IMR-90 (cell line): ENCODE measurements around the gene CPAMD8.

Source experiments
- CHD1 ChIP-seq: IDR thresholded peaks from 2 replicates; pipeline ENCODE4 v1.6.1; 2012; ENCODE audit warnings: low read depth, low read length, improper control_type of control experiment
- POLR2A ChIP-seq: IDR thresholded peaks from 2 replicates; pipeline ENCODE4 v1.6.1; 2012; ENCODE audit warnings: mild to moderate bottlenecking, low read depth, low read length
- RAD21 ChIP-seq: IDR thresholded peaks from 2 replicates; pipeline ENCODE4 v1.6.1; 2012; ENCODE audit warnings: low read length, improper control_type of control experiment
- RFX5 ChIP-seq: IDR thresholded peaks from 2 replicates; pipeline ENCODE4 v1.8.0; 2012; ENCODE audit warnings: low read depth, mild to moderate bottlenecking, low read length, moderate library complexity
- SMC3 ChIP-seq: fragments of 150-350 bp; IDR thresholded peaks from 2 replicates; pipeline ENCODE4 v1.6.1; 2016; ENCODE audit warnings: low read depth, mild to moderate bottlenecking, antibody characterized with exemption, low read length, moderate library complexity
- TF ChIP-seq, protein P1 (sequence below): conservative IDR thresholded peaks from 2 replicates; pipeline ENCODE4 v1.5.1; 2012; ENCODE audit warnings: mild to moderate bottlenecking, low read depth, low read length, improper control_type of control experiment
- TF ChIP-seq, protein P2 (sequence below): fragments of 150-350 bp; IDR thresholded peaks from 2 replicates; pipeline ENCODE4 v1.6.1; 2016; ENCODE audit warnings: low read depth, mild to moderate bottlenecking, low read length, moderate library complexity, borderline replicate concordance

- TF ChIP-seq SMC3 (no peak), RAD21 (no peak), POLR2A (no peak), CHD1 (no peak), RFX5 (no peak)
- TF ChIP-seq, protein P1, sequence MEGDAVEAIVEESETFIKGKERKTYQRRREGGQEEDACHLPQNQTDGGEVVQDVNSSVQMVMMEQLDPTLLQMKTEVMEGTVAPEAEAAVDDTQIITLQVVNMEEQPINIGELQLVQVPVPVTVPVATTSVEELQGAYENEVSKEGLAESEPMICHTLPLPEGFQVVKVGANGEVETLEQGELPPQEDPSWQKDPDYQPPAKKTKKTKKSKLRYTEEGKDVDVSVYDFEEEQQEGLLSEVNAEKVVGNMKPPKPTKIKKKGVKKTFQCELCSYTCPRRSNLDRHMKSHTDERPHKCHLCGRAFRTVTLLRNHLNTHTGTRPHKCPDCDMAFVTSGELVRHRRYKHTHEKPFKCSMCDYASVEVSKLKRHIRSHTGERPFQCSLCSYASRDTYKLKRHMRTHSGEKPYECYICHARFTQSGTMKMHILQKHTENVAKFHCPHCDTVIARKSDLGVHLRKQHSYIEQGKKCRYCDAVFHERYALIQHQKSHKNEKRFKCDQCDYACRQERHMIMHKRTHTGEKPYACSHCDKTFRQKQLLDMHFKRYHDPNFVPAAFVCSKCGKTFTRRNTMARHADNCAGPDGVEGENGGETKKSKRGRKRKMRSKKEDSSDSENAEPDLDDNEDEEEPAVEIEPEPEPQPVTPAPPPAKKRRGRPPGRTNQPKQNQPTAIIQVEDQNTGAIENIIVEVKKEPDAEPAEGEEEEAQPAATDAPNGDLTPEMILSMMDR: no peak
- TF ChIP-seq, protein P2, sequence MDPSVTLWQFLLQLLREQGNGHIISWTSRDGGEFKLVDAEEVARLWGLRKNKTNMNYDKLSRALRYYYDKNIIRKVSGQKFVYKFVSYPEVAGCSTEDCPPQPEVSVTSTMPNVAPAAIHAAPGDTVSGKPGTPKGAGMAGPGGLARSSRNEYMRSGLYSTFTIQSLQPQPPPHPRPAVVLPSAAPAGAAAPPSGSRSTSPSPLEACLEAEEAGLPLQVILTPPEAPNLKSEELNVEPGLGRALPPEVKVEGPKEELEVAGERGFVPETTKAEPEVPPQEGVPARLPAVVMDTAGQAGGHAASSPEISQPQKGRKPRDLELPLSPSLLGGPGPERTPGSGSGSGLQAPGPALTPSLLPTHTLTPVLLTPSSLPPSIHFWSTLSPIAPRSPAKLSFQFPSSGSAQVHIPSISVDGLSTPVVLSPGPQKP: no peak
Measured at GRCh38 chr19:16888629-16889365, 137.8 kb downstream of the CPAMD8 start, which contains the start of gene F2RL3.
